MCF 10A (cell line): ENCODE measurements around the gene ZFYVE28. TPM values are rescaled to one million over a fixed set of nuclear protein-coding genes. Genes with fewer than 3 reads are reported as not detected.

Source experiments
- BruUV-seq: library from RNA; stranded (reverse); fragments of 400-500 nt; replicated peaks from 2 replicates; lab custom pipeline; 2021; lab: Mats Ljungman, UMichigan
- CTCF ChIA-PET: fragments of 300-600 bp; sonication (Branson Sonifier 250); formaldehyde crosslinking; extraction: SDS; loops from one replicate; lab custom pipeline; 2021; ENCODE audit warnings: antibody characterized with exemption, inconsistent platforms; lab: Yijun Ruan, JAX
- POLR2A ChIA-PET: fragments of 300-600, 350-650 bp; sonication (Branson Sonifier 250); formaldehyde crosslinking; extraction: SDS; loops from one replicate; lab custom pipeline; 2020; ENCODE audit warnings: antibody characterized with exemption, inconsistent platforms; lab: Yijun Ruan, JAX
- DNase-seq: peaks from one replicate; pipeline ENCODE4 v3.0.0-alpha.2; 2018; ENCODE audit not compliant: unreplicated experiment
- H3K27ac Mint-ChIP-seq: one replicate; pipeline ENCODE4 v1.8.0; 2022; ENCODE audit warnings: mild to moderate bottlenecking, low read depth, mixed read lengths; ENCODE audit not compliant: unreplicated experiment
- H3K27me3 Mint-ChIP-seq: one replicate; pipeline ENCODE4 v1.8.0; 2022; ENCODE audit warnings: mixed read lengths; ENCODE audit not compliant: insufficient read depth, unreplicated experiment
- H3K36me3 Mint-ChIP-seq: one replicate; pipeline ENCODE4 v1.8.0; 2022; ENCODE audit warnings: mild to moderate bottlenecking, moderate library complexity, mixed read lengths; ENCODE audit not compliant: insufficient read depth, unreplicated experiment
- H3K4me1 Mint-ChIP-seq: one replicate; pipeline ENCODE4 v1.8.0; 2022; ENCODE audit warnings: mixed read lengths; ENCODE audit not compliant: insufficient read depth, unreplicated experiment
- H3K4me3 Mint-ChIP-seq: one replicate; pipeline ENCODE4 v1.8.0; 2022; ENCODE audit warnings: mild to moderate bottlenecking, moderate library complexity, mixed read lengths; ENCODE audit not compliant: unreplicated experiment
- H3K9me3 Mint-ChIP-seq: one replicate; pipeline ENCODE4 v1.8.0; 2022; ENCODE audit warnings: mixed read lengths; ENCODE audit not compliant: unreplicated experiment
- CTCF ChIP-seq: fragments of 200-600 bp; IDR thresholded peaks from one replicate; pipeline ENCODE4 v1.8.0; 2022; ENCODE audit warnings: antibody characterized with exemption, mild to moderate bottlenecking; ENCODE audit not compliant: unreplicated experiment
- intact Hi-C: fragments of 100-400 bp; cut with micrococcal nuclease; formaldehyde crosslinking; loops from 2 replicates; pipeline ENCODE4 v1.14.1; 2022
- total RNA-seq: library from RNA; stranded (reverse); gene quantifications from 2 replicates; pipeline ENCODE4 v1.2.3, GENCODE V29; 2022

Gene ZFYVE28
- total RNA-seq, 1 experiment from 2014 or later = 1.6 TPM

- Mint-ChIP-seq H3K27ac (no peak overlapping the region), H3K4me3 (no peak overlapping the region), H3K27me3 (peaks cover 12% of the 10 kb centered on the region), H3K4me1 (no peaks in the 10 kb centered on the region), H3K9me3 (no peaks in the 10 kb centered on the region), H3K36me3 (peaks cover 6% of the 10 kb centered on the region)
- no peak for DNase-seq
- intact Hi-C loops = no loop called here
- ChIA-PET POLR2A (interaction anchor here (0.8 kb wide), 1 partner anchor 24 kb away, joined by 5 read pairs; no protein-coding TSS in a partner anchor), CTCF (no interaction called here)
- no TSS peak for BruUV-seq
- TF ChIP-seq CTCF = no peak
These were observed 115.9 kb downstream of the ZFYVE28 start for GRCh38 chr4:2302387-2303119.

DNA sequence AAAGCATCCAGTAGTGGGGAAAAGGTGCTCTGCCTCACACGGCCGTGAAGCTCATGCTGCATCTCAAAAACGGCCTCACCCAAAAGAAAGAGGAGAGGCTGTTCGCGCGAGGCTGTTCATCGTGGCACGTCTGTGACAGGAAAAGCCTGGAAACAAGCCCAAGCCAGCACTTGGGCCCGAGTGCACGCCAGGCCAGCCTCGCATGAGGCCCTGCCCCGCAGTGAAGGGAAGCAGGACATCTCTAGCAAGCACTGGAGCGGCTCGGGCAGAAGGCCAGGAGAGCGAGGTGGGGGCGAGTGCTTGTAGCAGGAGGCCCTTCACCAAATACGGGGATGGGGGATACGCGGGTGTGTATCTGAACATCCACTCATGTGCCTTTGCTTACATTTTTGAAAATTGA lies 116.6 kb downstream of the ZFYVE28 start:
- peaks cover 18% of the 10 kb centered on the region for H3K27me3 Mint-ChIP-seq
- no peak for DNase-seq
- peaks cover 3% of the 10 kb centered on the region for H3K36me3 Mint-ChIP-seq
- no peaks in the 10 kb centered on the region for H3K9me3 Mint-ChIP-seq
- H3K4me1 Mint-ChIP-seq = no peaks in the 10 kb centered on the region
- no TSS peak for BruUV-seq
- CTCF ChIA-PET = no interaction called here
- intact Hi-C loops = no loop called here
- no peak overlapping the region for H3K4me3 Mint-ChIP-seq
- POLR2A ChIA-PET = interaction anchor here (0.8 kb wide), 1 partner anchor 25 kb away, joined by 5 read pairs; no protein-coding TSS in a partner anchor
- H3K27ac Mint-ChIP-seq = no peak overlapping the region
- TF ChIP-seq CTCF = no peak

GRCh38 chr4:2301225-2301642 lies 117.2 kb downstream of the ZFYVE28 start:
- ChIA-PET POLR2A (no interaction called here), CTCF (no interaction called here)
- H3K4me1 Mint-ChIP-seq = no peaks in the 10 kb centered on the region
- H3K27ac Mint-ChIP-seq = no peak overlapping the region
- intact Hi-C loops = no loop called here
- TF ChIP-seq CTCF = no peak
- H3K9me3 Mint-ChIP-seq = no peaks in the 10 kb centered on the region
- BruUV-seq = no TSS peak
- no peak overlapping the region for H3K4me3 Mint-ChIP-seq
- H3K36me3 Mint-ChIP-seq = no peaks in the 10 kb centered on the region
- peaks cover 18% of the 10 kb centered on the region for H3K27me3 Mint-ChIP-seq
- DNase-seq = no peak

GRCh38 chr4:2300431-2301224 lies 117.8 kb downstream of the ZFYVE28 start:
- TF ChIP-seq CTCF = no peak
- CTCF ChIA-PET = no interaction called here
- no peak overlapping the region for H3K4me3 Mint-ChIP-seq

More at GRCh38 chr4:2300431-2301224, 117.8 kb downstream of the ZFYVE28 start:
- H3K36me3 Mint-ChIP-seq = no peaks in the 10 kb centered on the region
- intact Hi-C loops = no loop called here
- H3K27ac Mint-ChIP-seq = no peak overlapping the region
- POLR2A ChIA-PET = no interaction called here
- DNase-seq = no peak
- H3K9me3 Mint-ChIP-seq = no peaks in the 10 kb centered on the region
- H3K4me1 Mint-ChIP-seq = no peaks in the 10 kb centered on the region
- peaks cover 18% of the 10 kb centered on the region for H3K27me3 Mint-ChIP-seq
- no TSS peak for BruUV-seq
